Stimulated activated CD8-positive, alpha-beta memory T cell treated with anti-CD3 and anti-CD28 coated beads, Interleukin-4, amount 100 ng/mL, for 1 hour (primary cell): ENCODE data around the gene IL10RB.
"Not testable (repeated sequence)": the region's sequence is repeated elsewhere in the genome, so short reads cannot be mapped to it uniquely, and the experiment has no call there.

Source experiments
- DNase-seq, 2 donors: peaks; one replicate each; pipeline ENCODE4 v3.0.0-alpha.2; 2020; ENCODE audit warnings: low read depth in 2 of 2, low spot score in 1 of 2

IL10RB gene

DNA sequence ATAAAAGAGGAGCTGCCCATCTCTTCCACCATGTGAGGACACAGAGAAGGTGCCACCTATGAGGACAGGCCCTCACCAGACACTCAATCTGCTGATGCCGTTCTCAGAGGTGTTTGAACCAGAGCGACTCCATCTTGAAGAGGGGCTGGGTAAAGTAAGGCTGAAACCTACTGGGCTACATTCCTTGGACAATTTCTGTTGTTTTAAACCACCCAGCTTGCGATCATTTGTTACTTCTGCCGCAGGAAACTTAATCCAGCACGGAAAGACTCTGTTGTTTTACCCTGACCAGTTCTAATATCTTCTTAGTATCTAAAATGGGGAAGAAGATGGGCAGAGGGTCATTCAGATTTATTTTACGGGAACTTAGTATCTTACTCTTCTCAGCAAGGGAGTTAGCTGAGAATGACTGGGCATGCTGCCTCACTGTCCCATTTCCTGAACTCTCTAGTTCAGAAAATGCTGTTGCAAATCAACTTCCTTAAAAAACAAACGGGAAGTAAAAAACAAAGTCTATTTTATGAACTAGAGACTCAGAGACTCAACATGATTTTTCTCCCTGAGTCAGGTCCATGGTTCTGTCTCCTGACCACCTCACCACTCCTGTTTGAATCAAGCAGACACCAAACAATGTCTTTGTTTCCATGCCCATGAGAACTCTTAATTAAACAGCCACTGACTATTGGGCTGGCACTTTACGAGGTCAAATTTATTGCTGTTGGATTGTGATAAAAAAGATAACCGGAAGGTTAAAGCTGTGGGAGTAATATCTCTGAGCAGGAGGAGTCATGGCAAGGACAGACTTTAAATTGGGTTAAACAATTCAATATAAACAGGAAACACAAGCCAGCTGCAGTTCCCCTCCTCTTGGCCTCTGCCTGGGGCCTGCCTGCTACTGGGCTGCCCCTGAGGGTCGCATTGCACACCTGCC, 34.8 kb downstream of the IL10RB start:
- DNase-seq: no peak

DNA sequence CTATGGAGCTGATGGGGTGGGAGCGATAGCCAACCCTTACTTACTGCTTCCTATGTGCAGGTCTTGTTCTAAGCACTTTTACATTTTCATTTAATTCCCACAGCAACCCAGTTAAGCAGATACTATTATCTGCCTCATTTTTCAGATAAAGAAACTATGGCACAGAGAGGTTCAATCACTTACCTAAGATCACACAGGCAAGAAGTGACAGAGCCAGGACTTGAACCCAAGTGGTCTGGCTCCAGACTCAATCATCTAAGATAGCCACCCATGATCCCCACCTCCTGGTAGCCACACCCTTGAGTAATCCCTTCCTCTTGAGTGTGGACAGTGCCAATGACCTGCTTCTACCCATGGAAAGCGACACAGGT, 35.5 kb downstream of the IL10RB start:
- DNase-seq: no peak

DNA sequence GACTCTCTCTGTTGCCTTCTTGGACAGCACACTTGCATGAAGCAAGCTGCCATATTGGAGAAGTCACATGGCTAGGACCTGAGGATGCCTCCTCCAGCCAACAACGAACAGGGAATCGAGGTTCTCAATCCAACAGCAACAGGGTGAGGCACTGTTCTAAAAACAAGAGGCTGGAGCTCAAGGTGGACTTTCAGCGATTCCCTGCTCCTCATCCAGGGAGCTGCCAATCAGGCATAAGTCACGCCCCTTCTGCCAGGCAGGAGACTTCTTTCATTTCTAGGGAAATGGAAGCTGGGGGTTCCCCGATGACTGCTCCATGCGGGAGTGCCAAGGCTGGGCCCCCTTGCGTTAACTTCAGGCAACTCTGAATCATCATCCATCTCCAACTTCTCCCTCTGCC, 35.9 kb downstream of the IL10RB start:
- DNase-seq: no peak

DNA sequence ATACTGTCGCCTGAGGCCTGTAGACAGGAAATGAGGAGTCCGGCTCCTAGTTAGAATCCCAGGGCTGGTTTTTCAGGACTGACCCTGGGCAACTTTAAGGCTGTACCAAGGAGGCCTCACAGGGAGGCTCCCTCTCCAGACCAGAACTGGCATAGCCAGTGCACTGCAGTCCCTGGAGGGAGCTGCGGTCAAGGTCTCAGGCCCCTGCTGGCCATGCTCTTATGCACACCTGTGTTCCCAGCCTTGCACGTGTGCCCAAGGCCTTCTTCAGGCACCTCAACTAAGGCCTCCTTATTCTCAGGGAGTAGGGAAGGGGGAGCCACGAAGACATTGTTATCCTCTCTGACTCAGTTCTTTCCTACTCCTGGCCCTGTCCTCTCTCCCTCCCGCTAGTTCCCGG, 36.6 kb downstream of the IL10RB start:
- DNase-seq: no peak

DNA sequence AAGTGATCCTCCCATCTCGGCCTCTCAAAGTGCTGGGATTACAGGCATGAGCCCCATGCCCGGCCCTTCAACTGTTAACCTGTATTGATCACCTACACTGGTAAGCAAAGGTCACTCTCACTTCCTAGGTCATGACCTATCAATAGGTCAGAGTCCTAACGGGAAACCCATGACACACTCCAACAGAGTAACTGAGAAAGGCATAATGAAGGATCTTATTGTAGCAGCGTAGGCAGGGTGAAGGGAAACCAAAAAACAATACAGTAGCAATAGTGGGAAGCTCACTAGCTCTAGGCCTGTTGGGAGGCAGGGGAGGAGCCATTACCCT, 39.1 kb downstream of the IL10RB start:
- DNase-seq: no peak

DNA sequence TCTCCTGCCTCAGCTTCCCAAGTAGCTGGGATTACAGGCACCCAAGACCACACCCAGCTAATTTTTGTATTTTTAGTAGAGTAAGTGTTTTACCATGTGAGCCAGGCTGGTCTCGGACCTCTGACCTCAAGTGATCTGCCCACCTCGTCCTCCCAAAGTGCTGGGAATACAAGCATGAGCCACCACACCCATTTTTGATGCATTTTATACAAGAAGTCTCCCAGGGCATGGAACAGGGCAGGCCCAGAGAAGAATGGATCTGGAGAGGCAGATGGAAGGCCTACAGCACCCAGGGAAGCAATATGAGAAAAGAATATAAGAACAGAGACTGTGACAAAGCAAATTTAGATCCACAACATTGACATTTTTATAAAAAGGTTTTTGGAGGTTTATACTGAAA, 39.8 kb downstream of the IL10RB start:
- DNase-seq: no peak

DNA sequence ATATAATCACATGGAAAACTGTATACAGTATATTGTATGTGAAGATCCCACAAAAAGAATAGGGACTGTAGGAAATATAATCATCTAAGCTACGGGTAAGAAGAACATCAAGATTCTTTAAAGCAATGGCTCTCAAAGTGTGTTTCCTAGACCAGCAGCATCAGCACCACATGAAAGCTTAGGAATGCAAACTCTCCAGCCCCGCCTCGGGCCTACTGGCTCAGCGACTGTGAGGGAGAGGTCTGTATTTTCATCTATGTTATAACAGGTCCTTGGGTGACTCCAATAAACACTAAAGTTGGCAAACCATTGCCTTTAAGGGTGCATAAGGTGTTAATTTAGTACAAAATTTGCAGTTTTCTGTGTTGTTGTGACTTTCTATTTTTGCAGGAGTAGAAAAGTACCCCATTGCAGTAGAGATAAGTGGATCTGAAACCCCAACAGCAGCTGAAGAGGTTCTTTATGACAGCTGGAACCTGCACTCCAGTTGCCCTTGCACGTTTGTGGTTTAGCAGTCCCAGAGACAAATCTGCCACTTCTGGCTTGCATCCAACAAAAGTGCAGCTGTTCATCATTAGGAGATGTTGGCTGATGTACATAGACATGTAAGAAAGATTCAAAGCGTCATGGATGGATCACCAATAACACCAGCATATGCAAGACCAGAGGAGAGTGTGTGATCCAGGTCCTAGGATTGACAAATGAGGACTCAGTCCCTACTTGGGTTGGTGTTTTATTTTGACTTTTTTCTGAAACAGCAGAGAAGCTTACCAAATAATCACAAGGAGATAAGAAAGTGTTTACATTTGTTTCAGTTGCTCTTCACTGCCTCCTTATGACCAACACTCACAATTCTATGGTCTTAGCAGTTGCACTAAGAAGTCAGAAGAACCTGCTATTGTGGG, 42.7 kb downstream of the IL10RB start:
- DNase-seq: no peak

DNA sequence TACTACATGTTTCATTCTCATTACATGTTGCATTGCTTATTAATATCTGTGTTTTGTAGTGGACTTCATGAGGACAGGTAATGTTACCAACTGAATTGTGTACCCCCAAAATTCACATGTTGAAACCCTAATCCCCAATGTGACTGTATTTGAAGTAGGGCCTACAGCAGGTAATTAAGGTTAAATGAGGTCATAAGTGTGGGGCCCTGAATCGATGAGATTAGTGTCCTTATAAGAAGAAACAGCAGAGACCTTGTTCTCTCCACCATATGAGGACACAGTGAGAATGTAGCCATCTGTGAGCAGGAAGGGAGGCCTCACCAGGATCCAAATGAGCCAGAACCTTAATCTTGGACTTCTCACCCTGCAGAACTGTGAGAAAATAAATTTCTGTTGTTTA, 43.6 kb downstream of the IL10RB start:
- DNase-seq: no peak

DNA sequence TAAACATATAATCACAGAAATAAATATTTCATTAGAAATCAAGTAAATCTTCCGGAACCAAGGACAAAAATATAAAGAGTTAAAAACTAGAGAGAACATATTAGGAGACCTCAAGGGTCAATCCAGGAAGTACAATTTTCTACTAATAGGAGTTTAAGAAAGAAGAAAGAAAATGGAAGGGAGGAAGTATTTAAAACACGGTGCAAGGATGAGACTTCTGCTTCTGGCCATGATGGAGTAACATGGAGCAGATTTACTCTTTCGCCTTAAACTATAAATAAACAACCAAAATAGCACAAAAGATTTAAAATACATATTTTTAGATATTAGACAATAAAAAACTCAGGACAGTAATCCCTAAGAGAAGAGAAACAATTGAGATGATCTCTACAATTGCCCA, 46.0 kb downstream of the IL10RB start:
- no peak for DNase-seq

DNA sequence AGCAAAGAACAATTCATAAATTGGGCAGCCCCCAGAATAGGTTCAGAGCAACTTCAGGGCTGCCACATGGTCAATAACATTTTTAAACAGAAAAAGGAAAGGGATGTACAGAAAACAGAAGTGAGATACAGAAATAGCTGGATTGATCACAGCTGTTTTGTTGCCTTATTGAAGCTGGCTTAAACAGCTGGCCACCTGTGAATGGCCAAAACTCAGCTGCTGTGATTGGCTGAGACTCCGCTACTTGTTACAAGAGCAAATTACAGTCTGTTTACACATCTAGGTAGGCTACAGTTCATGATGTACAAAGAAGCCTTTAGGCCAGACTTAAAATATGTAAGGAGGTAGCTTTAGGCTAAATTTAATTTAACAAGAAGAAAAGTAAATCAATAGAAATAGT, 47.0 kb downstream of the IL10RB start:
- DNase-seq: no peak

DNA sequence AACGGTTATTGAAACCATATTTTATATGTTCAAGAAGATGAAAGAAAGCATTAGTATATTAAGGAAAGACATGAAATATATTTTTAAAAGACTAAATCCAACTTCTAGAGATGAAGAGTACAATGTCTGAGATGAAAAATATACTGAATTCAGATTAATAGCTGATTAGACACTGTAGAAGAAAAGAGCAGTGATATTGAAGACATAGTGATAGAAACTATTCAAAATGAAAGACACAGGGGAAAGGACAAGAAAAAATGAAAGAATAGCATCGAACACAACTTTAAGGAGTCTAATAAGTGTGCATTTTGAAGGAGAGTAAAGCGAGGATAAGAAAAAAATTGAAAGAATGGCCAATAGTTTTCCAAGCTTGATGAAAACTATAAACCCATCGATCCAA, 47.4 kb downstream of the IL10RB start:
- DNase-seq: no peak

DNA sequence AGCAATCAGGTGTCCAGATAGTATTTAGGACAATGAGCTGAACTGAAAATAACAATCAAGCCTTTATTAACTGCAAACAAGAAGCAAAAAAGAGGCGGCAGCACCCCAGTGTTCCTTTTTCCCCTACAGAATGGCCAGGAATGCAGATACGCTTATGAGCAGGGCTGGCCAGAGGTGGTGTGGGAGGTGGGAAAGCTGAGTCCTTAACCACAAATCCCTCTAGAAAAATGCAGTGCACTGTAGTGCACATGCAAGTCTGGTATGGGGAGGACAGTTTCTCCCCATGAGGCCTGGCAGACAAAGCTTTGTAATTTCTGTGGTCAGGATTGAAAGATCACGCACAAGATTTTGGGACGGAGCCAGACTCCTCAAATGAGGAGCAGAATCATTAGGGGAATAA, 47.9 kb downstream of the IL10RB start:
- no peak for DNase-seq

DNA sequence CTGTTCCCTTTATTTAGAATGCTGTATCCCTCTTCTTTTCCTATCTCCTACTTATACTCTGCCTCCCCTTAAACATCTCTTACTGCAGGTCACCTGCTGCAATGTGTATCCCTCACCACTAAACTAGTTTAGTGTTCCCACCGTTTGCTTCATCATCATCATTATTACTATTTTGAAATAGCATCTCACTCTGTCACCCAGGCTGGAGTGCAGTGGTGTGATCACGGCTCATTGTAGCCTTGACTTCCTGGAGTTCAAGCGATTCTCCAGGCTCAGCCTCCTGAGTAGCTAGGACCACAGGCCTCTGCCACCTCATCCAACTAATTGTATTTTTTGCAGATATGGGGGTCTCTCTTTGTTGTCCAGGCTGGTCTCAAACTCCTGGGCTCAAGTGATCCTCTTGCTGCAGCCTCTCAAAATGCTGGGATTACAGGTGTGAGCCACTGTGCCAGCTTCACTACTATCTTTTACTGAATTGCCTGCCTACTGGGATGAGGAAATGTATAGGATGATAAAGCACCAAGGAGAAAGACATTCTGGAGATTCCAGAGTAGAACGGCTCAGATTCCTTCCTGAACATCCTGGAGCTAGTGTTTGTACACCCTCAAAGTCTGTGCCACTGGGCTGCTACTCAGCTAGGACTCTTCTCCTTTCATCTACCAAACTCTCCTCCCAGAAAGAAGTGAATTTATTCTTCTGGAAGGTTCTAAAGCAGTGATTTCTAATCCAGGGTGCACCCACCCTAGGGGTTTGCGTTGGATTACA, 50.0 kb downstream of the IL10RB start:
- DNase-seq: no peak

DNA sequence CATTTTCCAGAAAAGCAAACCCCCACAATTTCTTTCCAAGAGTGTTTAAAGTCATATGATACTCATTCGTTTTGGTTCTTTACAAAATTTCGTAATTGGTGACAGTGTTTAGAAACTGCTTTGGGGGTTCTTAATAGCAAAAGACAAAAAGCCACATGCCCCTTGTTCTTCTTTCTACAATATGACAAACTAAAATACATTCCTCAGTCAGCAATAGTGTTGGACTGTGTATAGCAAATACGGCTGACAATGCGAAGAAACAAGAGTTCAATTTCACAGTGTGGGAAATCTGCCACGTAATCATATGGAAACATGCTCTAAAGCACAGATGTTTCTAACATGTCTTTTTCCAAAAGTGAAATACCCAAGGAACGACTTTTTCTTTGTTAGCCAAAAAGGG, 51.0 kb downstream of the IL10RB start:
- no peak for DNase-seq

DNA sequence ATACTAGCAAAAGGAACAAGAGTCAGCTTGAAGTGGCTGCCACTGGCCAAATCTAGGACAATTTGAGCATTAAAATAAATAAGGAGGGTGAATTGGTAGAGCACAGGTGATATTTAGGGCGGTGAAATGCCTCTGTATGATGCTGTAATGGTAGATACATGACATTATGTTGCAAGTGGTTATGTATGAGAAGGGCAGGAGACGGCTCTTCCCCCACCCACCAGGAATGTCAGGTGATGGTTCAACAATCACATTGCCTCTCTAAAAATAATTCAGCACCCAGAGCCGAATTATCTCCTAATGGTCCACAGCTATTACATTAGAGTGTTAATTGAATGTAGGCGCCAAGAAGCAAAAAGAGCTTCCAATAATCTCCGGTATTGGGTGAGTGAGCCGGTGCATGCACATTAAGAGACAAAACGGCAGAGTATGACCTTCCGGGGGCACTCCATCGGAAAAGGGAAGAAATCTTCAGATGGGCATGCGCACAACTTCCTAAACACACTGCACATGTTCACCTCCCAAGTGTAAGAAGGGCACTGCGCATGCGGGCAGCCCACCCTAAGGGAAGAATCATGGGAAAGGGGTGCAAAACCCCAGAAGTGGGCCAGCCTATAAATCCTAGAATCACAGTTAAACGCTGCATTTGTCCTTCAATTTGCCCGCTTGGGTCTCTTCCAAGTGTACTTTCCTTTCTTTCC, 51.8 kb downstream of the IL10RB start:
- DNase-seq: no peak

DNA sequence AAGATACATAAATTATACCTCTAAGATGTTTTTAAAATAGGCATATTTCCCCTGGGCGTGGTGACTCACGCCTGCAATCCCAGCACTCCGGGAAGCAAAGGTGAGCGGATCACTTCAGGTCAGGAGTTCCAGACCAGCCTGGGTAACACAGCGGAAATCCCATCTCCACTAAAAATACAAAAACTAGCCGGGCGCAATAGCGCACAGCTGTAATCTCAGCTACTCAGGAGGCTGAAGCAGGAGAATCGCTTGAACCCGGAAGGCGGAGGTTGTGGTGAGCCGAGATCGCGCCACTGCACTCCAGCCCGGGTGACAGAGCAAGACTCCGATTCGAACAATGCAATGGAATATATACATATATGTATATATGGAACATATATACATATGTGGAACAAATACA, 54.8 kb downstream of the IL10RB start:
- not testable (repeated sequence) for DNase-seq

DNA sequence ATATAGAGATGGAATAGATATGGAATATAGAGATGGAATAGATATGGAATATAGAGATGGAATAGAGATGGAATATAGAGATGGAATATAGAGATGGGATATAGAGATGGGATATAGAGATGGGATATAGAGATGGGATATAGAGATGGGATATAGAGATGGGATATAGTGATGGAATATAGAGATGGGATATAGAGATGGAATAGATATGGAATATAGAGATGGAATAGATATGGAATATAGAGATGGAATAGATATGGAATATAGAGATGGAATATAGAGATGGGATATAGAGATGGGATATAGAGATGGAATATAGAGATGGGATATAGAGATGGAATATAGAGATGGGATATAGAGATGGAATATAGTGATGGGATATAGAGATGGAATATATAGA, 57.4 kb downstream of the IL10RB start:
- DNase-seq: not testable (repeated sequence)

DNA sequence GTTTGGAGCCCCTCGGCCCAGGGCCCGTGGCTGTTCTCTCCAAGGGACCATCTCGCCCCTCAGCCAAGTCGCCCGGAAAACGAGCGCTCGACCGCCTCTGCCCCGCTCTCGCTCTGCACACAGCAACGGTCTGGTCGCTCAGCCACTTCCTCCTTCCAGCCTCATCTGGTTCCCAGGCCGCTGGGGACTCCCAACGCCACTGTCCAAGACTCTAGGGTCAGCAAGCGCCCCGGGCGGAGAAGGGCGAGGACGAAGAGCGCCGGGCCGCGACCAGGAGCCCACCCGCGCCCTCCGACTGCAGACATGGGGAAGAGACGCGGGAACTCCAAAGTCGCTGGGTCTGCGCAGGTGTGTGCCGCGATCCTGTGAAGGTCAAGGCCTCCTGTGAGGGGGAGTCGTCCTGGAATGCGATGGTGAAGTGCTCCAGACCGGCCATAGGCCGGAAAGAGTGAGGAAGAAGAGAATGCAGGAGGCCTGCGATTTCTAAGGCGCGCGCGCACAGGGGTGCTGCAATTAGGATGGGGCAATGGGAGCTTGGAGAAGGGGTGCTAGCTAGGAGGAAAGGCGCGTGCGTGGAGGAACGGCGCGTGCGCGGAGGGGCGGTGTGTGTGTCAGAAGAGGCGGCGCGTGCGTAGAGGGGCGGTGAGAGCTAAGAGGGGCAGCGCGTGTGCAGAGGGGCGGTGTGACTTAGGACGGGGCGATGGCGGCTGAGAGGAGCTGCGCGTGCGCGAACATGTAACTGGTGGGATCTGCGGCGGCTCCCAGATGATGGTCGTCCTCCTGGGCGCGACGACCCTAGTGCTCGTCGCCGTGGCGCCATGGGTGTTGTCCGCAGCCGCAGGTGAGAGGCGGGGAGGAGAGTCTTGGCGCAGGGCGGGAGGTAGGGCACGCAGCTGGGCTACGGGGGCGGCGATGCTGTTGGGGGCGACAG, 58.4 kb downstream of the IL10RB start, which contains the start of gene IFNAR1:
TSS of gene IFNAR1 (plus strand) at position 680 of the 931 bp plus-strand sequence. CDS start at position 766, 86 bp downstream.
- DNase-seq: peak; percentile 97 to 99

DNA sequence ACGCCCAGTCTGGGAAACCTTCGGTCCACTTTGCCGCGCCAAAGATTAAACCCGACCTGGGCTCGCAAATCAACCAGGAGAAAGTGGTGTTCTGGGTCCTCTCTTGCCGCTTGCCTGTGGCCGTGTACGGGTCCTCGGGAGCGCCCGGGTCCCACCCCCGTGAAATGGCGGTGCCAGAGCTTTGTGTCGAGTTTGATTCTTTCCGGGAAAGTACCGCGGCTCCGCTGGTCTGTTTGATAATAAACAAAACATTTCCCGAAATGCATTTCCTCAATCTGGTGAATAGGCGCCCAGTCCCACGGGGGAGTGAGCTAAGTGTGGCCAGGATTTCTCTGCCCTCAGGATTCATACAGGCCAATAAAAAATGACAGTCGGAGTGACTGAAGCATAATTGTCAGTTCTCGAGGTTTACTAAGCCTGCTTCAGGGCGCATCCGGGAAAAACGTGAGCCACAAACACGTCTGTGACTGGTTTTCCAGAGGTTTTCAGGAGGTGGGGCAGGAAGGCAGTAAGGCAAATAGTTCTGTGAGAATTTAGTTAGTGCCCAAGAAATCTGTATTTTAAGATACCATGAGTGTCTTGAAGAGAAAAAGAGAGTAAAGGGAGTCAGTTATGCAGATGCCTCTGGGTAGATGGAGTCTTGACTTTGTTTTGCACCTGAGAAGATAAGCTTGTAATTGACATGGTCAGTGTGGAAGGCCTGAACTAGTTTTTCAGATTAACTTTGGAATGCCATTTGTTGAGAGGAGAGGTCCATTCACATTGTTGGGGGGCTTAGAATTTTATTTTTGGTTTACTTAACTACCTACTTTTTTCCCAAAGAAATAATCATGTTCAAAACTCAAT, 59.3 kb downstream of the IL10RB start:
- DNase-seq: peak; percentile 31 to 41
